Measurements from ENCODE around the gene KMO. TPM values are rescaled to one million over a fixed set of nuclear protein-coding genes. Genes with fewer than 3 reads are reported as not detected.

Gene KMO
- total and polyA plus RNA-seq, 4 donors: 10.2 to 37.3 (median 19.6) TPM

GRCh38 chr1:241645199-241645598 lies 113.0 kb downstream of the KMO start:
- Histone ChIP-seq H3K4me3 (ENCODE audit: low read depth in 1 of 3, low read length in 3 of 3) (no peak overlapping the region), H3K9me3 (ENCODE audit: control insufficient read depth in 4 of 4, low read length in 3 of 4) (no peaks in the 10 kb centered on the region), H3K27me3 (ENCODE audit: control insufficient read depth in 4 of 4, insufficient read depth in 4 of 4, low read length in 3 of 4) (no peaks in the 10 kb centered on the region), H3K9ac (ENCODE audit: low read depth in 1 of 2, low read length in 2 of 2) (no peak overlapping the region), H3K36me3 (ENCODE audit: control insufficient read depth in 4 of 4, insufficient read depth in 3 of 4, low read depth in 1 of 4, low read length in 3 of 4) (no peaks in the 10 kb centered on the region), H3K27ac (ENCODE audit: low read depth in 1 of 2, low read length in 2 of 2) (no peak overlapping the region), H3K4me1 (ENCODE audit: control insufficient read depth in 4 of 4, insufficient read depth in 4 of 4, low read length in 3 of 4) (peaks cover 0 to 10% (median 5%) of the 10 kb centered on the region in 4 donors)
- WGBS: 86% methylated on average over 4 of the region's 4 CpGs
- DNase-seq (ENCODE audit: low spot score): no peak
- TF ChIP-seq RAD21 (IDR thresholded peaks at IDR 0.05) (no peak), CTCF (IDR thresholded peaks at IDR 0.05; ENCODE audit: low read depth, low read length, missing input control) (no peak), HNF4G (IDR thresholded peaks at IDR 0.05) (no peak), ATF3 (IDR thresholded peaks at IDR 0.05) (no peak)

Other genes with a start within 250 kb of the KMO start
- under 1 TPM in 1 of 2 donors, not detected in 1; 0.05 TPM for gene RGS7, start 175.2 kb upstream of the KMO start, total RNA-seq
- under 1 TPM in 1 of 2 donors, not detected in 1; 0.18 TPM for gene RGS7, start 175.2 kb upstream of the KMO start, polyA plus RNA-seq
- 100 to 1,000 TPM in 1 of 2 donors, 10 to 100 TPM in 1; 68.3 to 140 TPM for gene FH, start 12.6 kb upstream of the KMO start, total RNA-seq
- 100 to 1,000 TPM in 1 of 2 donors, 10 to 100 TPM in 1; 99.6 to 145 TPM for gene FH, start 12.6 kb upstream of the KMO start, polyA plus RNA-seq
- gene CHML, start 108.0 kb downstream of the KMO start, total RNA-seq: 1 to 10 TPM; 5.6 to 8.1 TPM
- 1 to 10 TPM in 1 of 2 donors, under 1 TPM in 1; 0.53 to 1.0 TPM for gene CHML, start 108.0 kb downstream of the KMO start, polyA plus RNA-seq
- gene OPN3, start 108.0 kb downstream of the KMO start, total RNA-seq: 10 to 100 TPM; 17.7 to 19.1 TPM
- 10 to 100 TPM; 11.3 to 13.3 TPM for gene OPN3, start 108.0 kb downstream of the KMO start, polyA plus RNA-seq
- under 1 TPM; 0.08 to 0.70 TPM for gene WDR64, start 119.9 kb downstream of the KMO start, total RNA-seq
- under 1 TPM; 0.02 to 0.26 TPM for gene WDR64, start 119.9 kb downstream of the KMO start, polyA plus RNA-seq